ENCODE results near the gene AP3D1. TPM values are rescaled to one million over a fixed set of nuclear protein-coding genes. Genes with fewer than 3 reads are reported as not detected.

Gene AP3D1
- total RNA-seq, 1 experiment from 2014 or later, result 75.5 TPM

DNA sequence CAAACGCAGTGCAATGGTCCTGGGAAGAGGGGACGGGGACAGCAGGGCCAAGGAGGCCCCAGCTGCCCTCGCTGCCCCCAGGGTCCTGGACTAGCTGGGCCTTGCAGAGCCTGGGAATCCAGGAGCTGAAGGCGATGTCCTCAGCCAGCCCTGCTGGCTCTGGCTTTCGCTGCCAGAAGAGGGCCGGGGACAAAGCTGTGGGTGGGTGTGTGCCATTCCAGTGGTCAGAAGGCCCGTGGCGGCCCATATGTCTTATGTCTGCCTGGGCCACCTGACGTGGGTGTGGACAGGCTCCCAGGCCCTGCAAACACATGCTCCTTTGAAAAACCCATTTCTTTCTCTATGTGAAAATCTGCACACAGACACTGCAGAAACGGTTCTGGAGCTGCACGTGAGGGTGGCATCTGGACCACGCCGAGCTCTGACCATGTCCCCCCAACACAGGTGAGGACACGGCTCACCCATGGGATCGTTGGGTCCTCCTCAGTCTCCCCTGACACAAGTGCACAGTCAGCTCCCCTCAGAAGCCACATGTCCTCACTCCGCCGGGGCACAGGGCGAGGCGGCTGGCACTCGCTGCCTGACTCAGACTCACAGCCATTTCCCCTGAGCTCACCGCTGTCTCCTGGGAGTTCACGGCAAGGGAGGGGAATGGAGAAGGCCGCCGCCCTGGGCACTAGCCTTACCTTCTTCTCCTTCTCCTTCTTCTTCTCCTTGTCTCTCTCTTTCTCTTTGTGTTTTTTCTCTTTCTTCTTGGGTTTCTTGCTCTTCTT lies 37.7 kb downstream of the AP3D1 start:
- Histone ChIP-seq H3F3A (ENCODE audit: insufficient read depth, low read depth) (no peaks in the 10 kb centered on the region), H2AFZ (no peak overlapping the region), H3K4me2 (no peak overlapping the region), H3K36me3 (ENCODE audit: low read depth) (no peaks in the 10 kb centered on the region), H3K4me3 (no peak overlapping the region), H3K4me1 (replicated peaks; ENCODE audit: insufficient read depth) (no peaks in the 10 kb centered on the region), H3K9me2 (ENCODE audit: insufficient read depth) (no peaks in the 10 kb centered on the region), H3K27me3 (ENCODE audit: insufficient read depth, low read depth) (no peaks in the 10 kb centered on the region), H3K9me3 (ENCODE audit: insufficient read depth, low read depth) (no peaks in the 10 kb centered on the region), H3K27ac (no peak overlapping the region), H3K79me2 (ENCODE audit: low read depth) (no peaks in the 10 kb centered on the region), H4K20me1 (ENCODE audit: insufficient read depth) (no peaks in the 10 kb centered on the region)
- POLR2A ChIA-PET (ENCODE audit: unreplicated experiment), result no interaction called here
- BruUV-seq (replicated peaks), result no TSS peak
- CTCF ChIA-PET, result no interaction called here
- no peak for TF ChIP-seq EZH2 (IDR thresholded peaks at IDR 0.05; ENCODE audit: low read depth)
- TF ChIP-seq, protein P1, sequence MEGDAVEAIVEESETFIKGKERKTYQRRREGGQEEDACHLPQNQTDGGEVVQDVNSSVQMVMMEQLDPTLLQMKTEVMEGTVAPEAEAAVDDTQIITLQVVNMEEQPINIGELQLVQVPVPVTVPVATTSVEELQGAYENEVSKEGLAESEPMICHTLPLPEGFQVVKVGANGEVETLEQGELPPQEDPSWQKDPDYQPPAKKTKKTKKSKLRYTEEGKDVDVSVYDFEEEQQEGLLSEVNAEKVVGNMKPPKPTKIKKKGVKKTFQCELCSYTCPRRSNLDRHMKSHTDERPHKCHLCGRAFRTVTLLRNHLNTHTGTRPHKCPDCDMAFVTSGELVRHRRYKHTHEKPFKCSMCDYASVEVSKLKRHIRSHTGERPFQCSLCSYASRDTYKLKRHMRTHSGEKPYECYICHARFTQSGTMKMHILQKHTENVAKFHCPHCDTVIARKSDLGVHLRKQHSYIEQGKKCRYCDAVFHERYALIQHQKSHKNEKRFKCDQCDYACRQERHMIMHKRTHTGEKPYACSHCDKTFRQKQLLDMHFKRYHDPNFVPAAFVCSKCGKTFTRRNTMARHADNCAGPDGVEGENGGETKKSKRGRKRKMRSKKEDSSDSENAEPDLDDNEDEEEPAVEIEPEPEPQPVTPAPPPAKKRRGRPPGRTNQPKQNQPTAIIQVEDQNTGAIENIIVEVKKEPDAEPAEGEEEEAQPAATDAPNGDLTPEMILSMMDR (conservative IDR thresholded peaks at IDR 0.05), result no peak
- intact Hi-C loops (cut with micrococcal nuclease; ENCODE audit: unreplicated experiment), result no loop called here
- peak in 1 of 2 experiments; percentile 37 for DNase-seq

GRCh38 chr19:2112516-2113320 lies 38.6 kb downstream of the AP3D1 start:
- Histone ChIP-seq H3K27ac (no peak overlapping the region), H3K4me1 (replicated peaks; ENCODE audit: insufficient read depth) (no peaks in the 10 kb centered on the region), H3K36me3 (ENCODE audit: low read depth) (no peaks in the 10 kb centered on the region), H3F3A (ENCODE audit: insufficient read depth, low read depth) (no peaks in the 10 kb centered on the region), H3K4me3 (no peak overlapping the region), H3K9me3 (ENCODE audit: insufficient read depth, low read depth) (no peaks in the 10 kb centered on the region), H3K4me2 (no peak overlapping the region), H2AFZ (no peak overlapping the region), H4K20me1 (ENCODE audit: insufficient read depth) (no peaks in the 10 kb centered on the region), H3K79me2 (ENCODE audit: low read depth) (no peaks in the 10 kb centered on the region), H3K9me2 (ENCODE audit: insufficient read depth) (no peaks in the 10 kb centered on the region), H3K27me3 (ENCODE audit: insufficient read depth, low read depth) (no peaks in the 10 kb centered on the region)
- intact Hi-C loops (cut with micrococcal nuclease; ENCODE audit: unreplicated experiment), result no loop called here
- BruUV-seq (replicated peaks), result no TSS peak
- ChIA-PET POLR2A (ENCODE audit: unreplicated experiment) (no interaction called here), CTCF (no interaction called here)
- no peak for TF ChIP-seq EZH2 (IDR thresholded peaks at IDR 0.05; ENCODE audit: low read depth)
- TF ChIP-seq, protein P1 (conservative IDR thresholded peaks at IDR 0.05), result no peak
- no peak for DNase-seq

GRCh38 chr19:2111886-2112285 lies 39.5 kb downstream of the AP3D1 start:
- H3F3A ChIP-seq (ENCODE audit: insufficient read depth, low read depth), result no peaks in the 10 kb centered on the region
- H3K27me3 ChIP-seq (ENCODE audit: insufficient read depth, low read depth), result no peaks in the 10 kb centered on the region
- H3K27ac ChIP-seq, result no peak overlapping the region
- POLR2A ChIA-PET (ENCODE audit: unreplicated experiment), result no interaction called here
- H3K9me2 ChIP-seq (ENCODE audit: insufficient read depth), result no peaks in the 10 kb centered on the region
- no peaks in the 10 kb centered on the region for H3K9me3 ChIP-seq (ENCODE audit: insufficient read depth, low read depth)
- H4K20me1 ChIP-seq (ENCODE audit: insufficient read depth), result no peaks in the 10 kb centered on the region
- no peaks in the 10 kb centered on the region for H3K36me3 ChIP-seq (ENCODE audit: low read depth)
- no peak overlapping the region for H3K4me2 ChIP-seq
- no peak overlapping the region for H3K4me3 ChIP-seq
- BruUV-seq (replicated peaks), result no TSS peak
- H3K79me2 ChIP-seq (ENCODE audit: low read depth), result no peaks in the 10 kb centered on the region
- no peak overlapping the region for H2AFZ ChIP-seq
- H3K4me1 ChIP-seq (replicated peaks; ENCODE audit: insufficient read depth), result no peaks in the 10 kb centered on the region
- DNase-seq, result no peak
- intact Hi-C loops (cut with micrococcal nuclease; ENCODE audit: unreplicated experiment), result no loop called here
- TF ChIP-seq EZH2 (IDR thresholded peaks at IDR 0.05; ENCODE audit: low read depth), result no peak
- TF ChIP-seq, protein P1 (conservative IDR thresholded peaks at IDR 0.05), result no peak
- CTCF ChIA-PET, result no interaction called here

Data from PC-9 (cell line).